ENCODE measurements around the gene YTHDF2.

YTHDF2 gene

GRCh38 chr1:28812669-28813468, 76.1 kb downstream of the YTHDF2 start:
- Histone ChIP-seq H3K9me3 (ENCODE audit: insufficient read depth, low read length) (no peaks in the 10 kb centered on the region), H3K79me2 (ENCODE audit: insufficient read depth, low read length) (no peaks in the 10 kb centered on the region), H2AFZ (ENCODE audit: low read depth, low read length, severe bottlenecking) (no peak overlapping the region), H3K4me3 (ENCODE audit: insufficient read depth, low read length, poor library complexity, severe bottlenecking) (no peak overlapping the region), H3F3A (ENCODE audit: insufficient read depth) (no peaks in the 10 kb centered on the region), H3K27me3 (ENCODE audit: low read length) (no peaks in the 10 kb centered on the region), H3K4me2 (ENCODE audit: low read depth, low read length, poor library complexity, severe bottlenecking) (no peak overlapping the region), H3K36me3 (ENCODE audit: low read length) (no peaks in the 10 kb centered on the region), H3K9me2 (replicated peaks; ENCODE audit: insufficient read depth, low read length) (no peaks in the 10 kb centered on the region), H3K9ac (ENCODE audit: low read length) (no peak overlapping the region), H4K20me1 (ENCODE audit: low read depth, low read length) (no peaks in the 10 kb centered on the region), H3K27ac (ENCODE audit: low read depth, low read length) (no peak overlapping the region)
- TF ChIP-seq EZH2phosphoT487 (conservative IDR thresholded peaks at IDR 0.05; ENCODE audit: low read length) (no peak), CTCF (IDR thresholded peaks at IDR 0.05; ENCODE audit: insufficient read depth, low read length, poor library complexity, severe bottlenecking) (no peak)

GRCh38 chr1:28813931-28814465, 77.3 kb downstream of the YTHDF2 start:
- H3K9me3 ChIP-seq (ENCODE audit: insufficient read depth, low read length) = no peaks in the 10 kb centered on the region
- no peaks in the 10 kb centered on the region for H3K36me3 ChIP-seq (ENCODE audit: low read length)
- H4K20me1 ChIP-seq (ENCODE audit: low read depth, low read length) = no peaks in the 10 kb centered on the region
- H3K79me2 ChIP-seq (ENCODE audit: insufficient read depth, low read length) = no peaks in the 10 kb centered on the region
- no peaks in the 10 kb centered on the region for H3K9me2 ChIP-seq (replicated peaks; ENCODE audit: insufficient read depth, low read length)
- H3K4me2 ChIP-seq (ENCODE audit: low read depth, low read length, poor library complexity, severe bottlenecking) = no peak overlapping the region
- H3F3A ChIP-seq (ENCODE audit: insufficient read depth) = no peaks in the 10 kb centered on the region
- H3K4me3 ChIP-seq (ENCODE audit: insufficient read depth, low read length, poor library complexity, severe bottlenecking) = no peak overlapping the region
- no peak overlapping the region for H2AFZ ChIP-seq (ENCODE audit: low read depth, low read length, severe bottlenecking)
- no peak overlapping the region for H3K27ac ChIP-seq (ENCODE audit: low read depth, low read length)
- TF ChIP-seq EZH2phosphoT487 (conservative IDR thresholded peaks at IDR 0.05; ENCODE audit: low read length) = no peak
- no peak for TF ChIP-seq CTCF (IDR thresholded peaks at IDR 0.05; ENCODE audit: insufficient read depth, low read length, poor library complexity, severe bottlenecking)
- no peak overlapping the region for H3K9ac ChIP-seq (ENCODE audit: low read length)
- H3K27me3 ChIP-seq (ENCODE audit: low read length) = no peaks in the 10 kb centered on the region

- no peak overlapping the region for H2AFZ ChIP-seq (ENCODE audit: low read depth, low read length, severe bottlenecking)
- H3K9ac ChIP-seq (ENCODE audit: low read length) = no peak overlapping the region
- H3K9me2 ChIP-seq (replicated peaks; ENCODE audit: insufficient read depth, low read length) = no peaks in the 10 kb centered on the region
- no peaks in the 10 kb centered on the region for H3K79me2 ChIP-seq (ENCODE audit: insufficient read depth, low read length)
- no peaks in the 10 kb centered on the region for H3K9me3 ChIP-seq (ENCODE audit: insufficient read depth, low read length)
- H4K20me1 ChIP-seq (ENCODE audit: low read depth, low read length) = no peaks in the 10 kb centered on the region
- no peak overlapping the region for H3K4me2 ChIP-seq (ENCODE audit: low read depth, low read length, poor library complexity, severe bottlenecking)
- no peak overlapping the region for H3K4me3 ChIP-seq (ENCODE audit: insufficient read depth, low read length, poor library complexity, severe bottlenecking)
- no peak overlapping the region for H3K27ac ChIP-seq (ENCODE audit: low read depth, low read length)
- H3K36me3 ChIP-seq (ENCODE audit: low read length) = no peaks in the 10 kb centered on the region
- H3F3A ChIP-seq (ENCODE audit: insufficient read depth) = no peaks in the 10 kb centered on the region
- TF ChIP-seq EZH2phosphoT487 (conservative IDR thresholded peaks at IDR 0.05; ENCODE audit: low read length) (no peak), CTCF (IDR thresholded peaks at IDR 0.05; ENCODE audit: insufficient read depth, low read length, poor library complexity, severe bottlenecking) (no peak)
- no peaks in the 10 kb centered on the region for H3K27me3 ChIP-seq (ENCODE audit: low read length)
These were observed 78.9 kb downstream of the YTHDF2 start for GRCh38 chr1:28815533-28816185.

All from SU-DHL-6 (cell line).